Smooth muscle cell (in vitro differentiated cells): Measurements from ENCODE around the gene NLRP1. TPM values are rescaled to one million over a fixed set of nuclear protein-coding genes. Genes with fewer than 3 reads are reported as not detected.
"Not testable (repeated sequence)": the region's sequence is repeated elsewhere in the genome, so short reads cannot be mapped to it uniquely, and the experiment has no call there.

Source experiments
- DNase-seq: peaks from one replicate; lab custom pipeline; 2025; ENCODE audit not compliant: unreplicated experiment; lab: John Stamatoyannopoulos, UW
- H2AFZ ChIP-seq: fragments of 200-600 bp; sonication (generic); 2 replicates; pipeline ENCODE4 v1.6.0; 2016; ENCODE audit warnings: antibody characterized with exemption, low read depth, mild to moderate bottlenecking
- H3F3A ChIP-seq: fragments of 200-600 bp; sonication (generic); 2 replicates; pipeline ENCODE4 v1.6.0; 2017; ENCODE audit warnings: antibody characterized with exemption, low read depth
- H3K27ac ChIP-seq: fragments of 200-600 bp; sonication (generic); 2 replicates; pipeline ENCODE4 v1.5.1; 2016; ENCODE audit warnings: low read depth, mild to moderate bottlenecking
- H3K27me3 ChIP-seq: fragments of 200-600 bp; sonication (generic); 2 replicates; pipeline ENCODE4 v1.6.1; 2016; ENCODE audit warnings: low read depth, mild to moderate bottlenecking
- H3K36me3 ChIP-seq: fragments of 200-600 bp; sonication (generic); 2 replicates; pipeline ENCODE4 v1.5.1; 2016; ENCODE audit warnings: low read depth
- H3K4me1 ChIP-seq: fragments of 200-600 bp; sonication (generic); 2 replicates; pipeline ENCODE4 v1.5.1; 2016; ENCODE audit warnings: low read depth
- H3K4me2 ChIP-seq: fragments of 200-600 bp; sonication (generic); 2 replicates; pipeline ENCODE4 v1.6.0; 2016; ENCODE audit warnings: mild to moderate bottlenecking
- H3K4me3 ChIP-seq: fragments of 200-600 bp; sonication (generic); 2 replicates; pipeline ENCODE4 v1.5.1; 2016; ENCODE audit warnings: mild to moderate bottlenecking
- H3K79me2 ChIP-seq: fragments of 200-600 bp; sonication (generic); 2 replicates; pipeline ENCODE4 v1.6.0; 2016; ENCODE audit warnings: low read depth, mild to moderate bottlenecking
- H3K9ac ChIP-seq: fragments of 200-600 bp; sonication (generic); 2 replicates; pipeline ENCODE4 v1.6.0; 2016; ENCODE audit warnings: low read depth
- H3K9me3 ChIP-seq: fragments of 200-600 bp; sonication (generic); replicated peaks from 2 replicates; pipeline ENCODE4 v1.5.1; 2016; ENCODE audit warnings: low read depth
- H4K20me1 ChIP-seq: fragments of 200-600 bp; sonication (generic); 2 replicates; pipeline ENCODE4 v1.6.0; 2016; ENCODE audit warnings: low read depth
- WGBS: methylation state at CpG from one replicate; pipeline ENCODE4 v1.1.7; 2016; ENCODE audit warnings: low lambda C conversion rate; 5-methylcytosine and 5-hydroxymethylcytosine counted together
- polyA plus RNA-seq: library from polyadenylated mRNA; unstranded; fragments of >200 nt; fragmentation: Nextera tagmentation; extraction: Ambion mirVana; gene quantifications from 2 replicates; pipeline ENCODE4 v1.2.1, GENCODE V29; 2016
- total RNA-seq: library from RNA; depleted of rRNA; stranded (reverse); fragments of >200 nt; gene quantifications from 2 replicates; pipeline ENCODE4 v1.2.3, GENCODE V29; 2014
- TF ChIP-seq, protein P1 (sequence below): fragments of 200-600 bp; sonication (generic); IDR thresholded peaks from 2 replicates; pipeline ENCODE4 v1.5.1; 2017; ENCODE audit warnings: borderline replicate concordance, mild to moderate bottlenecking, antibody characterized with exemption; ENCODE audit not compliant: insufficient read depth, poor library complexity, severe bottlenecking

The NLRP1 gene
- total and polyA plus RNA-seq, 2 experiments from 2014 or later, result 47.2 to 75.7 TPM

DNA sequence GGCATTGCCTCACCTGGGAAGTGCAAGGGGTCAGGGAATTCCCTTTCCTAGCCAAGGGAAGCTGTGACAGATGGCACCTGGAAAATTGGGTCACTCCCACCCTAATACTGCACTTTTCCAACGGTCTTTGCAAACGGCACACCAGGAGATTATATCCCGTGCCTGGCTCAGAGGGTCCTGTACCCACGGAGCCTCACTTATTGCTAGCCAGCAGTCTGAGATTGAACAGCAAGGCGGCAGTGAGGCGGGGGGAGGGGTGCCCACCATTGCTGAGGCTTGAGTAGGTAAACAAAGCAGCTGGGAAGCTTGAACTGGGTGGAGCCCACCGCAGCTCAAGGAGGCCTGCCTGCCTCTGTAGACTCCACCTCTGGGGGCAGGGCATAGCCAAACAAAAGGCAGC is 11.3 kb downstream of the NLRP1 start:
- not testable (repeated sequence) for H3K9ac ChIP-seq, H3K9me3 ChIP-seq, H2AFZ ChIP-seq, H4K20me1 ChIP-seq, DNase-seq, H3K36me3 ChIP-seq, H3K79me2 ChIP-seq, H3K4me3 ChIP-seq, H3K4me2 ChIP-seq, H3K27ac ChIP-seq, H3F3A ChIP-seq, H3K27me3 ChIP-seq, H3K4me1 ChIP-seq
- 94% methylated on average over 7 of the region's 7 CpGs for whole genome bisulfite sequencing

- no peaks in the 10 kb centered on the region for H3K79me2 ChIP-seq
- H3K4me2 ChIP-seq, result no peak overlapping the region
- no peak for DNase-seq
- H2AFZ ChIP-seq, result no peak overlapping the region
- H3K4me3 ChIP-seq, result no peak overlapping the region
- 75% methylated on average over 1 of the region's 1 CpG for WGBS
- H3K36me3 ChIP-seq, result no peaks in the 10 kb centered on the region
- H4K20me1 ChIP-seq, result no peaks in the 10 kb centered on the region
- H3K9me3 ChIP-seq, result no peaks in the 10 kb centered on the region
- H3K9ac ChIP-seq, result no peak overlapping the region
- H3F3A ChIP-seq, result no peaks in the 10 kb centered on the region
- H3K27me3 ChIP-seq, result no peaks in the 10 kb centered on the region
- no peak overlapping the region for H3K27ac ChIP-seq
- TF ChIP-seq, protein P1, sequence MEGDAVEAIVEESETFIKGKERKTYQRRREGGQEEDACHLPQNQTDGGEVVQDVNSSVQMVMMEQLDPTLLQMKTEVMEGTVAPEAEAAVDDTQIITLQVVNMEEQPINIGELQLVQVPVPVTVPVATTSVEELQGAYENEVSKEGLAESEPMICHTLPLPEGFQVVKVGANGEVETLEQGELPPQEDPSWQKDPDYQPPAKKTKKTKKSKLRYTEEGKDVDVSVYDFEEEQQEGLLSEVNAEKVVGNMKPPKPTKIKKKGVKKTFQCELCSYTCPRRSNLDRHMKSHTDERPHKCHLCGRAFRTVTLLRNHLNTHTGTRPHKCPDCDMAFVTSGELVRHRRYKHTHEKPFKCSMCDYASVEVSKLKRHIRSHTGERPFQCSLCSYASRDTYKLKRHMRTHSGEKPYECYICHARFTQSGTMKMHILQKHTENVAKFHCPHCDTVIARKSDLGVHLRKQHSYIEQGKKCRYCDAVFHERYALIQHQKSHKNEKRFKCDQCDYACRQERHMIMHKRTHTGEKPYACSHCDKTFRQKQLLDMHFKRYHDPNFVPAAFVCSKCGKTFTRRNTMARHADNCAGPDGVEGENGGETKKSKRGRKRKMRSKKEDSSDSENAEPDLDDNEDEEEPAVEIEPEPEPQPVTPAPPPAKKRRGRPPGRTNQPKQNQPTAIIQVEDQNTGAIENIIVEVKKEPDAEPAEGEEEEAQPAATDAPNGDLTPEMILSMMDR, result no peak
- H3K4me1 ChIP-seq, result no peaks in the 10 kb centered on the region
These were observed 13.0 kb downstream of the NLRP1 start for GRCh38 chr17:5571281-5571680.

GRCh38 chr17:5565808-5566207 is 18.5 kb downstream of the NLRP1 start:
- H3K79me2 ChIP-seq, result no peaks in the 10 kb centered on the region

GRCh38 chr17:5563456-5563855 is 20.9 kb downstream of the NLRP1 start:
- Histone ChIP-seq H3K4me2 (no peak overlapping the region), H3K79me2 (no peaks in the 10 kb centered on the region), H3K27me3 (no peaks in the 10 kb centered on the region), H3K36me3 (no peaks in the 10 kb centered on the region), H3K4me1 (no peaks in the 10 kb centered on the region), H3K4me3 (no peak overlapping the region), H3K9me3 (no peaks in the 10 kb centered on the region), H3K9ac (no peak overlapping the region), H4K20me1 (no peaks in the 10 kb centered on the region), H3K27ac (no peak overlapping the region), H3F3A (no peaks in the 10 kb centered on the region), H2AFZ (no peak overlapping the region)
- no peak for DNase-seq
- 68% methylated on average over 2 of the region's 2 CpGs for WGBS
- TF ChIP-seq, protein P1, result no peak

More at GRCh38 chr17:5565808-5566207, 18.5 kb downstream of the NLRP1 start:
- Histone ChIP-seq H3K4me2 (no peak overlapping the region), H3K9me3 (no peaks in the 10 kb centered on the region), H3K36me3 (no peaks in the 10 kb centered on the region), H3K4me3 (no peak overlapping the region), H3K9ac (no peak overlapping the region), H2AFZ (no peak overlapping the region), H3K4me1 (no peaks in the 10 kb centered on the region), H3F3A (no peaks in the 10 kb centered on the region), H3K27ac (no peak overlapping the region), H4K20me1 (no peaks in the 10 kb centered on the region), H3K27me3 (no peaks in the 10 kb centered on the region)
- WGBS, result 82% methylated on average over 2 of the region's 2 CpGs
- TF ChIP-seq, protein P1, result no peak
- DNase-seq, result no peak
